SK-N-SH treated with all-trans-retinoic acid at 6 μM for 48 hours (cell line): ENCODE data around the gene RNASEH2B.

Experiments
- PPARA ChIP-seq: fragments of 250-450 bp; sonication (Bioruptor Pico); IDR thresholded peaks from 2 replicates; pipeline ENCODE4 v1.5.0; 2020; ENCODE audit warnings: mild to moderate bottlenecking, borderline replicate concordance
- ZNF70 ChIP-seq: fragments of 450-650 bp; formaldehyde crosslinking; IDR thresholded peaks from 2 replicates; pipeline ENCODE4 v1.5.0; 2020; ENCODE audit warnings: mild to moderate bottlenecking, moderate library complexity
- TF ChIP-seq, protein P1 (sequence below): fragments of 250-450 bp; sonication (Bioruptor Pico); IDR thresholded peaks from 2 replicates; pipeline ENCODE4 v1.8.0; 2020; ENCODE audit warnings: mild to moderate bottlenecking, moderate library complexity, borderline replicate concordance

- TF ChIP-seq, protein P1, sequence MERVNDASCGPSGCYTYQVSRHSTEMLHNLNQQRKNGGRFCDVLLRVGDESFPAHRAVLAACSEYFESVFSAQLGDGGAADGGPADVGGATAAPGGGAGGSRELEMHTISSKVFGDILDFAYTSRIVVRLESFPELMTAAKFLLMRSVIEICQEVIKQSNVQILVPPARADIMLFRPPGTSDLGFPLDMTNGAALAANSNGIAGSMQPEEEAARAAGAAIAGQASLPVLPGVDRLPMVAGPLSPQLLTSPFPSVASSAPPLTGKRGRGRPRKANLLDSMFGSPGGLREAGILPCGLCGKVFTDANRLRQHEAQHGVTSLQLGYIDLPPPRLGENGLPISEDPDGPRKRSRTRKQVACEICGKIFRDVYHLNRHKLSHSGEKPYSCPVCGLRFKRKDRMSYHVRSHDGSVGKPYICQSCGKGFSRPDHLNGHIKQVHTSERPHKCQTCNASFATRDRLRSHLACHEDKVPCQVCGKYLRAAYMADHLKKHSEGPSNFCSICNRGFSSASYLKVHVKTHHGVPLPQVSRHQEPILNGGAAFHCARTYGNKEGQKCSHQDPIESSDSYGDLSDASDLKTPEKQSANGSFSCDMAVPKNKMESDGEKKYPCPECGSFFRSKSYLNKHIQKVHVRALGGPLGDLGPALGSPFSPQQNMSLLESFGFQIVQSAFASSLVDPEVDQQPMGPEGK (CRISPR knock-in tag): no peak
- no peak for TF ChIP-seq PPARA
- TF ChIP-seq ZNF70 (CRISPR knock-in tag): no peak
Measured at GRCh38 chr13:50950849-50951248, 41.3 kb downstream of the RNASEH2B start.
